K562 (cell line): ENCODE measurements around the gene NAIF1. TPM values are rescaled to one million over a fixed set of nuclear protein-coding genes. Genes with fewer than 3 reads are reported as not detected.

Experiments
- KLF13 ChIP-seq: fragments of 450-650 bp; IDR thresholded peaks from 2 replicates; pipeline ENCODE4 v1.6.1; 2016; ENCODE audit warnings: missing genetic modification characterization, low read depth, mild to moderate bottlenecking, missing compliant biosample characterization, moderate library complexity, borderline replicate concordance
- MYC ChIP-seq, 2 experiments: fragments of 250-450 bp in 1 of 2; sonication (Bioruptor Pico) in 1 of 2; IDR thresholded peaks; 2 replicates each; pipeline versions ENCODE4 v1.5.1 to v1.6.1; 2012 to 2021; ENCODE audit warnings: low read depth in 2 of 2, borderline replicate concordance in 1 of 2, improper control_type of control experiment in 1 of 2, low read length in 1 of 2, mild to moderate bottlenecking in 1 of 2, moderate library complexity in 1 of 2
- NR2C1 ChIP-seq, 2 experiments: fragments of 450-650 bp; IDR thresholded peaks; 2 replicates each; pipeline ENCODE4 v1.6.1; 2017; ENCODE audit warnings: mild to moderate bottlenecking in 2 of 2, antibody characterized with exemption in 1 of 2, inconsistent platforms in 1 of 2, missing compliant biosample characterization in 1 of 2, missing genetic modification characterization in 1 of 2
- RERE ChIP-seq: sonication (generic); formaldehyde crosslinking; IDR thresholded peaks from 2 replicates; pipeline ENCODE4 v1.8.0; 2023; ENCODE audit warnings: missing genetic modification reagents, mild to moderate bottlenecking, borderline replicate concordance
- SP2 ChIP-seq: IDR thresholded peaks from 2 replicates; pipeline ENCODE4 v1.6.1; 2011; ENCODE audit warnings: mild to moderate bottlenecking, low read depth, low read length, moderate library complexity; ENCODE audit not compliant: poor library complexity, severe bottlenecking; ENCODE audit errors: extremely low read depth
- ZBTB40 ChIP-seq, 2 experiments: fragments of 450-650 bp in 1 of 2; sonication (generic) in 1 of 2; formaldehyde crosslinking in 1 of 2; IDR thresholded peaks; 2 replicates each; pipeline versions ENCODE4 v1.7.1 to v1.9.0; 2016 to 2022; ENCODE audit warnings: inconsistent platforms in 1 of 2, mild to moderate bottlenecking in 1 of 2, missing genetic modification reagents in 1 of 2
- polyA plus RNA-seq, 8 experiments: library from polyadenylated mRNA; depleted of rRNA in 4 of 8; stranded (reverse) in 5 of 8; unstranded in 3 of 8; fragments of >200 nt; fragmentation: Nextera tagmentation in 2 of 8; fragmentation: Illumina TruSeq in 1 of 8; extraction: Ambion mirVana in 2 of 8; extraction: Trizol in 1 of 8; gene quantifications; 2 replicates each; pipeline versions ENCODE4 v1.2.1 to v1.2.3, GENCODE V29; 2011 to 2014; ENCODE audit warnings: inconsistent platforms in 1 of 8, missing spikeins in 1 of 8
- total RNA-seq, 7 experiments: library from RNA; depleted of rRNA in 6 of 7; stranded (reverse); fragments of >200 nt in 6 of 7; fragmentation: Illumina TruSeq in 2 of 7; extraction: Trizol in 2 of 7; gene quantifications; 2 replicates each; pipeline versions ENCODE4 v1.2.1 to v1.2.3, GENCODE V29; 2011 to 2021; ENCODE audit warnings: low replicate concordance in 1 of 7

The NAIF1 gene
- total and polyA plus RNA-seq, 9 of the 15 experiments (the other 6 are each of a cell fraction or from before 2014, with no cell fraction given), result 4.8 to 26.6 (median 17.2) TPM

GRCh38 chr9:128078504-128079434 lies 11.6 kb upstream of the NAIF1 start (continued):
- TF ChIP-seq RERE (CRISPR knock-in tag) (no peak), SP2 (no peak), NR2C1 (IDR thresholded peaks at IDR 0.05) (no peak), NR2C1 (tag; IDR thresholded peaks at IDR 0.05) (0 out of 2 replicates have a peak, but pooled peaks have one; percentile 8), MYC (IDR thresholded peaks at IDR 0.05; ENCODE audit: low read depth, low read length) (peak; percentile 41; the same call in 1 of the 2 replicates), MYC (CRISPR knock-in tag; IDR thresholded peaks at IDR 0.05; ENCODE audit: borderline replicate concordance, low read depth) (no peak), KLF13 (tag) (no peak; the same call in 1 of the 2 replicates), ZBTB40 (IDR thresholded peaks at IDR 0.05) (0 out of 2 replicates have a peak, but pooled peaks have one; percentile 23), ZBTB40 (CRISPR knock-in tag; IDR thresholded peaks at IDR 0.05) (no peak)
